ENCODE measurements around the gene RPS6KA4.

DNA sequence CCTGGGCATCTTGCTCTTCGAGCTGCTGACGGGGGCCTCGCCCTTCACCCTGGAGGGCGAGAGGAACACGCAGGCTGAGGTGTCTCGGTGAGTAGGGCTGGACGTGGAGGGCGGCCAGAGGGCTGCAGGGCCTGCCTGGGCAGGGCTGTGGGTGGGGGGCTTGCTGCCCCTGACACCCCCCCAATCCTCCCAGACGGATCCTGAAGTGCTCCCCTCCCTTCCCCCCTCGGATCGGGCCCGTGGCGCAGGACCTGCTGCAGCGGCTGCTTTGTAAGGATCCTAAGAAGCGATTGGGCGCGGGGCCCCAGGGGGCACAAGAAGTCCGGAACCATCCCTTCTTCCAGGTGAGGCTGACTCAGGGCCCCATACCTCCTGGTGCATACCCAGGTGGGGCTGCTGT, 2.7 kb downstream of the RPS6KA4 start:
- TF ChIP-seq EZH2 (IDR thresholded peaks at IDR 0.05; ENCODE audit: borderline replicate concordance, insufficient read depth, low read length, poor library complexity, severe bottlenecking) (no peak), RAD21 (conservative IDR thresholded peaks at IDR 0.05) (no peak), CTCF (IDR thresholded peaks at IDR 0.05; ENCODE audit: poor library complexity, severe bottlenecking) (no peak)
